Ishikawa (cell line): Measurements from ENCODE around the gene TNIK.

Experiments used
- CEBPB ChIP-seq: IDR thresholded peaks from 2 replicates; pipeline ENCODE4 v1.6.1; 2012
- CREB1 ChIP-seq: IDR thresholded peaks from 2 replicates; pipeline ENCODE4 v1.6.1; 2012; ENCODE audit warnings: low read depth
- EGR1 ChIP-seq: IDR thresholded peaks from 2 replicates; pipeline ENCODE4 v1.6.1; 2012
- EP300 ChIP-seq: IDR thresholded peaks from 2 replicates; pipeline ENCODE4 v1.6.1; 2012; ENCODE audit warnings: borderline replicate concordance
- FOXM1 ChIP-seq: IDR thresholded peaks from 2 replicates; pipeline ENCODE4 v1.6.1; 2012; ENCODE audit warnings: low read depth, borderline replicate concordance
- MAX ChIP-seq: IDR thresholded peaks from 2 replicates; pipeline ENCODE4 v1.6.1; 2012
- NFIC ChIP-seq: IDR thresholded peaks from 2 replicates; pipeline ENCODE4 v1.6.1; 2012
- RAD21 ChIP-seq: IDR thresholded peaks from 2 replicates; pipeline ENCODE4 v1.6.1; 2012; ENCODE audit warnings: low read depth
- REST ChIP-seq: IDR thresholded peaks from 2 replicates; pipeline ENCODE4 v1.6.1; 2012; ENCODE audit warnings: low read depth, mild to moderate bottlenecking
- TAF1 ChIP-seq: IDR thresholded peaks from 2 replicates; pipeline ENCODE4 v1.6.1; 2012; ENCODE audit warnings: low read depth, mild to moderate bottlenecking
- TCF12 ChIP-seq: IDR thresholded peaks from 2 replicates; pipeline ENCODE4 v1.6.1; 2012; ENCODE audit warnings: low read depth
- TEAD4 ChIP-seq: IDR thresholded peaks from 2 replicates; pipeline ENCODE4 v1.6.1; 2012
- USF1 ChIP-seq: IDR thresholded peaks from 2 replicates; pipeline ENCODE4 v1.6.1; 2012
- YY1 ChIP-seq: IDR thresholded peaks from 2 replicates; pipeline ENCODE4 v1.6.1; 2012; ENCODE audit warnings: low read depth
- ZBTB7A ChIP-seq: IDR thresholded peaks from 2 replicates; pipeline ENCODE4 v1.6.1; 2012; ENCODE audit warnings: low read depth

Gene TNIK

GRCh38 chr3:171417813-171418212, 42.4 kb downstream of the TNIK start:
- TF ChIP-seq YY1 (no peak), EP300 (no peak), TAF1 (no peak), MAX (no peak), TCF12 (no peak), EGR1 (no peak), TEAD4 (no peak), CREB1 (no peak), USF1 (no peak), NFIC (no peak)

GRCh38 chr3:171417137-171417536, 43.1 kb downstream of the TNIK start:
- no peak for TF ChIP-seq MAX
- TF ChIP-seq REST: no peak
- no peak for TF ChIP-seq CEBPB
- TF ChIP-seq EGR1: no peak
- TF ChIP-seq TCF12: no peak
- TF ChIP-seq EP300: no peak
- no peak for TF ChIP-seq ZBTB7A
- TF ChIP-seq CREB1: no peak
- no peak for TF ChIP-seq FOXM1
- no peak for TF ChIP-seq NFIC
- no peak for TF ChIP-seq TAF1
- no peak for TF ChIP-seq USF1
- no peak for TF ChIP-seq RAD21
- no peak for TF ChIP-seq YY1
- TF ChIP-seq TEAD4: no peak

- TF ChIP-seq MAX (no peak), FOXM1 (no peak)
These were observed 43.5 kb downstream of the TNIK start for GRCh38 chr3:171416666-171417065.

GRCh38 chr3:171416061-171416460, 44.1 kb downstream of the TNIK start:
- no peak for TF ChIP-seq TCF12
- TF ChIP-seq TAF1: no peak
- no peak for TF ChIP-seq RAD21
- no peak for TF ChIP-seq FOXM1
- TF ChIP-seq TEAD4: no peak
- TF ChIP-seq MAX: no peak
- TF ChIP-seq EP300: no peak
- no peak for TF ChIP-seq CREB1
- no peak for TF ChIP-seq NFIC
- no peak for TF ChIP-seq CEBPB
- no peak for TF ChIP-seq ZBTB7A
- TF ChIP-seq REST: no peak
- TF ChIP-seq YY1: no peak
- TF ChIP-seq USF1: no peak
- no peak for TF ChIP-seq EGR1

GRCh38 chr3:171415070-171415469, 45.1 kb downstream of the TNIK start:
- TF ChIP-seq EP300: no peak
- TF ChIP-seq ZBTB7A: no peak
- no peak for TF ChIP-seq RAD21
- no peak for TF ChIP-seq TCF12
- no peak for TF ChIP-seq CREB1
- no peak for TF ChIP-seq CEBPB
- no peak for TF ChIP-seq REST
- no peak for TF ChIP-seq MAX
- TF ChIP-seq YY1: no peak
- TF ChIP-seq USF1: no peak
- TF ChIP-seq TEAD4: no peak
- TF ChIP-seq TAF1: no peak
